ENCODE results near the gene RPUSD4. TPM values are rescaled to one million over a fixed set of nuclear protein-coding genes. Genes with fewer than 3 reads are reported as not detected.

Gene RPUSD4
- total and polyA plus RNA-seq, 10 of the 15 experiments (the other 5 are each of a cell fraction or from before 2014, with no cell fraction given), result 24.5 to 47.6 (median 31.7) TPM

DNA sequence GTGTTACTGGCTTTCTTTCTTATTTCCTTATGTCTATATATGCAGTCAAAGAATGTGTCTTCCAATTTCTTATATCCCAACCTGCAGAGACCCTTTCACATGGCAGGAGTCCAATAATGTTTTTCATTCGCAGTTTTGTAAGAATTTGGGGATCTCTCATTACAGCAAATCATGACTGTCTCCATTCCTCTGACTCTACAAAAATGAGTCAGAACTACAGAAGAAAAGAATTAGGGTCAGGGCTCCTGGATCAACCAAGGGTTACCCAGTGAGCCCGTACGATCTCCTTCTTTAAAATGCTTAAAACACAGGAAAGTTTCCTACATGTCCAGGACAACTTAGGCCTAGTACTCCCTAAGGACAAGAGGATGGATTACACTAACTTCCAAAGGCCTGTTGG, 42.2 kb downstream of the RPUSD4 start:
- RAD21 ChIA-PET (ENCODE audit: unreplicated experiment), result no interaction called here
- no peak overlapping the region for H3K9ac ChIP-seq (ENCODE audit: control insufficient read depth, insufficient read depth, low read length)
- H3K9me3 ChIP-seq (replicated peaks; ENCODE audit: control insufficient read depth, insufficient read depth, low read length), result no peaks in the 10 kb centered on the region
- BruUV-seq (replicated peaks), result no TSS peak
- no peak for ATAC-seq
- in situ Hi-C loops (cut with MboI) (no loop called here), intact Hi-C loops (cut with micrococcal nuclease; ENCODE audit: unreplicated experiment) (no loop called here)
- H2AFZ ChIP-seq (ENCODE audit: control insufficient read depth, low read depth, low read length), result no peak overlapping the region
- H3K36me3 ChIP-seq (ENCODE audit: control insufficient read depth in 2 of 2, insufficient read depth in 2 of 2, low read length in 1 of 2), result no peaks in the 10 kb centered on the region
- no peak overlapping the region for H3K27ac ChIP-seq (ENCODE audit: control insufficient read depth, insufficient read depth)
- TF ChIP-seq MLLT1 (IDR thresholded peaks at IDR 0.05) (no peak), HCFC1 (IDR thresholded peaks at IDR 0.05; ENCODE audit: low read length) (no peak), E4F1 (IDR thresholded peaks at IDR 0.05; ENCODE audit: borderline replicate concordance, partially characterized antibody) (no peak), YY1 (IDR thresholded peaks at IDR 0.05; ENCODE audit: low read depth, low read length) (no peak), LARP7 (IDR thresholded peaks at IDR 0.05) (no peak), SMAD5 (IDR thresholded peaks at IDR 0.05; ENCODE audit: low read depth) (no peak), MEF2B (IDR thresholded peaks at IDR 0.05; ENCODE audit: partially characterized antibody, poor library complexity, severe bottlenecking) (no peak)
- TF ChIP-seq, protein P1, sequence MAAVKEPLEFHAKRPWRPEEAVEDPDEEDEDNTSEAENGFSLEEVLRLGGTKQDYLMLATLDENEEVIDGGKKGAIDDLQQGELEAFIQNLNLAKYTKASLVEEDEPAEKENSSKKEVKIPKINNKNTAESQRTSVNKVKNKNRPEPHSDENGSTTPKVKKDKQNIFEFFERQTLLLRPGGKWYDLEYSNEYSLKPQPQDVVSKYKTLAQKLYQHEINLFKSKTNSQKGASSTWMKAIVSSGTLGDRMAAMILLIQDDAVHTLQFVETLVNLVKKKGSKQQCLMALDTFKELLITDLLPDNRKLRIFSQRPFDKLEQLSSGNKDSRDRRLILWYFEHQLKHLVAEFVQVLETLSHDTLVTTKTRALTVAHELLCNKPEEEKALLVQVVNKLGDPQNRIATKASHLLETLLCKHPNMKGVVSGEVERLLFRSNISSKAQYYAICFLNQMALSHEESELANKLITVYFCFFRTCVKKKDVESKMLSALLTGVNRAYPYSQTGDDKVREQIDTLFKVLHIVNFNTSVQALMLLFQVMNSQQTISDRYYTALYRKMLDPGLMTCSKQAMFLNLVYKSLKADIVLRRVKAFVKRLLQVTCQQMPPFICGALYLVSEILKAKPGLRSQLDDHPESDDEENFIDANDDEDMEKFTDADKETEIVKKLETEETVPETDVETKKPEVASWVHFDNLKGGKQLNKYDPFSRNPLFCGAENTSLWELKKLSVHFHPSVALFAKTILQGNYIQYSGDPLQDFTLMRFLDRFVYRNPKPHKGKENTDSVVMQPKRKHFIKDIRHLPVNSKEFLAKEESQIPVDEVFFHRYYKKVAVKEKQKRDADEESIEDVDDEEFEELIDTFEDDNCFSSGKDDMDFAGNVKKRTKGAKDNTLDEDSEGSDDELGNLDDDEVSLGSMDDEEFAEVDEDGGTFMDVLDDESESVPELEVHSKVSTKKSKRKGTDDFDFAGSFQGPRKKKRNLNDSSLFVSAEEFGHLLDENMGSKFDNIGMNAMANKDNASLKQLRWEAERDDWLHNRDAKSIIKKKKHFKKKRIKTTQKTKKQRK (IDR thresholded peaks at IDR 0.05; ENCODE audit: low read depth, low read length), result no peak
- TF ChIP-seq, protein P2, sequence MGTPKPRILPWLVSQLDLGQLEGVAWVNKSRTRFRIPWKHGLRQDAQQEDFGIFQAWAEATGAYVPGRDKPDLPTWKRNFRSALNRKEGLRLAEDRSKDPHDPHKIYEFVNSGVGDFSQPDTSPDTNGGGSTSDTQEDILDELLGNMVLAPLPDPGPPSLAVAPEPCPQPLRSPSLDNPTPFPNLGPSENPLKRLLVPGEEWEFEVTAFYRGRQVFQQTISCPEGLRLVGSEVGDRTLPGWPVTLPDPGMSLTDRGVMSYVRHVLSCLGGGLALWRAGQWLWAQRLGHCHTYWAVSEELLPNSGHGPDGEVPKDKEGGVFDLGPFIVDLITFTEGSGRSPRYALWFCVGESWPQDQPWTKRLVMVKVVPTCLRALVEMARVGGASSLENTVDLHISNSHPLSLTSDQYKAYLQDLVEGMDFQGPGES (IDR thresholded peaks at IDR 0.05), result no peak
- no peak overlapping the region for H3K4me2 ChIP-seq (ENCODE audit: control insufficient read depth, insufficient read depth)
- FAIRE-seq, result no peak
- CTCF ChIA-PET, result no interaction called here
- no peaks in the 10 kb centered on the region for H3K27me3 ChIP-seq (replicated peaks in 1 of 2; ENCODE audit: control insufficient read depth in 2 of 2, insufficient read depth in 2 of 2, low read length in 1 of 2)
- 68% methylated on average over 3 of the region's 3 CpGs for WGBS (ENCODE audit: insufficient coverage, insufficient replicate concordance, low lambda C conversion rate, missing lambda C conversion rate)
- no peak for DNase-seq (ENCODE audit: low read depth, low spot score)
- no peaks in the 10 kb centered on the region; the same call in 1 of the 2 replicates for H3K4me1 ChIP-seq (ENCODE audit: control insufficient read depth, insufficient read depth, low read length)
- SMC1A ChIA-PET (ENCODE audit: uncharacterized antibody, unreplicated experiment), result no interaction called here
- H4K20me1 ChIP-seq (ENCODE audit: control insufficient read depth, insufficient read depth), result no peaks in the 10 kb centered on the region
- H3K79me2 ChIP-seq (ENCODE audit: control insufficient read depth, insufficient read depth, low read length), result no peaks in the 10 kb centered on the region
- no peak overlapping the region for H3K4me3 ChIP-seq
- POLR2A ChIA-PET, result no interaction called here

All from GM12878 (cell line).